ENCODE results near the gene TUBG2.
A peak's percentile ranks its signal among the peaks of the same experiment; 100 is the strongest.

TUBG2 gene

DNA sequence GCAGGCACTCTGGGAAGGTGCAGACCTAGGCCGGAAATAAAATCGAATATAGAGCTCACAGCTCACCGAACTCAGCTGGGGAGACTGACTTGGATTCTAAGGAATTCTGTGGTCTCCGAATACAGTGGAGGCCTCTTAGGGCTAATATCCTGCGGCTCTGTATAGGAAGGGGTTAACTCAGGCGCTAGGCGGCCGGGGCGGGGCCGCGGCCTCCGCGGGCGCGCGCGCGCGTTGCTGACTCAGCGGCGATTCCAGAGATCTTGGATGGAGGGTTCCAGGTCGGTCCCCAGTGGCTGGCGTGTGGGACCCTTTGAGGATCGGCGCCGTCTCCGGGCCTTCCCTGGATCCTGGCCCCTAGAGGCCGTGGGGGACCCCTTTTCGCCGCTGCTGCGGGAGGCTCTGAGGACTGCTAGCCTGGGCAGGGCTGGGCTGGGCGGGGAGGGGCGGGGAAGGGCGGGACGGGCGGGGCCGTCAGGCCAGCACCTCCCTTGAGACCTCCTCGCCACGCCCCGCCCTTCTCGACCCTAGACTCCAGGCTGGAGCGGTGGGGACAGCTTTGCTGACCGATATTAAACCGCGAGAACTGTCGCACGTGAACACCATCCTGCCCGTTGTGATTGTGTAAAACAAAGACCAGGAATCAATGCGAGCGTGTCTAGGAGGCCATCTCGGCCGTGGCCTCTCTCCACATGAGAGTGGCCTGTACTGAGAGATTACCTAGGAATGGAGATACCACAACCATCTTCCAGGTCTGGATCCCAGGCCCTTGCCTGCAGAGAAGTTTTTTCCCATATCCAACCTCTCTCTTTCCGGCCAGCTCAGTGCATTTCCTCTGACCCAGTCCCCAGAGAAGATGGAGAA lies 19.1 kb downstream of the TUBG2 start:
- DNase-seq = peak; percentile 95

DNA sequence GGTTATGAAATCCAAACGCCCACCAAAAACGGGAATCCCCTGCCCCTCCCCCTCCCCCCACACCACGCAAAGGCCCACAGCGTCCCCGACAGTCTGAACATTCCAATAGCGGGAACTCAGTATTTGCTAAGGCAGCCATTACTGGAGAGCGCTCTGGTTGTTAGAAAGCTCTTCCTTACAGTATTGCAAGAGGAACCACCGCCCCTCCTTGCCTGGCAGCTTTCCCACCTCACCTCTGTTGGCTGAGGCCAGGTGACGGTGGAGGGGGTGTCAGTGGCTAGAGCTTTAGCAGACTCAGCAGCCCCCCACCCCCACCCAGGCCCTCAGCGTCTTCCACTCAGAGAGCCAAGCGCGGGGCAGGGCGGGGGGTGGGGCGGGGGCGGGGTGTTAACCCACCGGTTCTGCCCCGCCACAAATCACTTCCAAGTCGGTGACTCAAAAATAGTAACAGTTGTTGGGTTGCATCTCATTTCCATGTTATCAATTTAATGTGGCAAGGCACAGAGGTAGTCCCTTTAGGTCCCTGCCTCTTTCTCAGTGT lies 19.9 kb downstream of the TUBG2 start:
- peak; percentile 69 for DNase-seq

DNA sequence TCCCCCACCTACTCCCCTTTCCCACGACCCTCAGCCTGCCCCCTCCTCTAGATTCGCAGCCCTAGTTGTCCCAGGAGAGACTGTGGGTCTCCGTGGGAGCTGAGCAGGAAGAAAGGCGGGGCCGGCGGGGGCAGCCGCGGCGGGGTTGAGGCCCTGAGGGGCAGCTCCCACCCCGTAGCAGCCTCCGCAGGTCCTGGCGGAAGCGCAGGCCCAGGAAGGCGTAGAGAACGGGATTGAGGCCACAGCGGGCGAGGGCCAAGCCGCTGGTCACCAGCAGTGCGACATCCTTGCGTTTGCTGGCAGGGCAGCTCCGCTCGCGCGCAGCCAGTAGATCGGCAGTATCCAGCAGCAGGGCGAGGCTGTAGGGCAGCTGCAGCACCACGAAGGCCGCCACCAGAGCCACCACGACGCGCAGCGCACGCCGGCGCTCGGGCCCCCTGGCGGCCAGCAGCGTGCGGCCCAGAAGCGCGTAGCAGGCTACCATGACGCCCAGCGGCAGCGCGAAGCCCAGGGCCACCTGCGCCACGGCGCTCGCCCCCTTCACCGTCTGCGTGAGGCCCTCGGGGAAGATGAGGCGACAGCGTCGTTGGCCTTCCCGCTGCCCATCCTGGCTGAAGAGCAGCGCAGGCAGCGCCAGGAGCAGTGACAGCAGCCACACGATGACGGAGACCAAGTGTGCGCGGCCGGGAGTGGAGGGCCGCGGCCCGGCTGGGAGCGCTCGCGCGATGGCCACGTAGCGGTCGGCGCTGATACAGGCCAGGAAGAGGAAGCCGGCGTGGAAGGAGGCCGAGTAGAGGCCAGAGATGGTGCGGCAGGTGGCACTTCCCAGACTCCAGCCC lies 20.6 kb downstream of the TUBG2 start:
- peak; percentile 82 for DNase-seq

DNA sequence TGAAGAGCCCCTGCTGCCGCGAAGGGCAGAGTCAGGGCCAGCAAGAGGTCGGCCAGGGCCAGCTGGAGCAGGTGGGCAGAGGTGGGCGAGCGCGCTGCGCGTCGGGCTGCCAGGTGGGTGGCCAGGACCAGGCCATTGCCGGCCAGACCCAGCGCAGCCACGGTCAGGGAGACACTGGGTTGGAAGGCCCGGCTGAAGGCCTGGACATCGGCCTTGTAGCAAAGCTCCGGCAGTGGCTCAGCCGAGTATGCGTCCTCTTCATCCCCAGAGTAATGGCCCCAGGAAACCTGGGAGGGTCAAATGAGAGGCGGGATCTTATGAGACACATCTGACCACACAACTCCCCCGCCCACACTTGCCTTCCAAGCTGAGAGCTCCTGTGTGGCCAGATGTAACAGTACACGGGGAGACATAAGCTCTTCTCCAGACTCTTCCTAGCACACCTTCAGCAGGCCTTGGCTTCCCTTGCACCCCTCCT lies 21.3 kb downstream of the TUBG2 start:
- DNase-seq = peak; percentile 75

DNA sequence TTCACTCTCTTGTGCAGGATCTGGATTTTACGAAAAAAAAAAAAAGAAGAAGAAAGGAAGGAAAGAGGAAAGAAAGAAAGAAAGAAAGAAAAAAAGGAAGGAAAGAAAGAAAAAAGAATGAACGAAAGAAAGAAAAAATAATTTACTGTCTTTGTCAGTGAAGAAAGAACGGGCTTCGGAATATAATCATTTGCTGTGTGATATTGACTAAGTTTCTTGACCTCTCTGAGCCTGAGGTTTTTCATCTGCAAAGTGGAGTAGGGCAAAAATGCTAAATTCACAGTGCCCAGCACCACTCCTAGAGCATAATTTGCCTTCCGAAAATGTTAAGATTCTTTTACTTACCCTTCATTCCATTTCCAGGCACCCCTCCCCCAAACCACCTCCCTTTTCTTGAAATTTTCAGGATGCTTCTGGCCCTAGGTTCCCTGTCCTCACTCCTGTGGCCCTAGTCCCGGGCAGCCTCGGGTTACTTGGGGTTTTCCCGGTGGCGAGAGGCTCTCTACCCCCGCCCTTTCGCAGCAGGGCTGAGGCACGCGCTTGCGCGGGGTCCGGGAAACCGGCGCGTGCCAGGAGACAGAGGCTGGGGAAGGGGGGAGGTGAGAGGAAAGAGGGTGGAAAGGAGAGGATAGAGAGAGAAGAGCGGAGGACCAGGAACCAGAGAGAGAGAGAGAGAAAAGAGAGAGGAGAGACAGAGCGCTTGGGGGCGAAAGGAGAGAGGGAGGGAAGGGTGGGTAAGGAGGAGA lies 23.1 kb downstream of the TUBG2 start, which contains the start of gene CNTNAP1:
TSS of gene CNTNAP1 (plus strand) at position 556 of the 746 bp plus-strand sequence. CDS start 299 bp downstream, outside the sequence.
- peak; percentile 58 for DNase-seq

DNA sequence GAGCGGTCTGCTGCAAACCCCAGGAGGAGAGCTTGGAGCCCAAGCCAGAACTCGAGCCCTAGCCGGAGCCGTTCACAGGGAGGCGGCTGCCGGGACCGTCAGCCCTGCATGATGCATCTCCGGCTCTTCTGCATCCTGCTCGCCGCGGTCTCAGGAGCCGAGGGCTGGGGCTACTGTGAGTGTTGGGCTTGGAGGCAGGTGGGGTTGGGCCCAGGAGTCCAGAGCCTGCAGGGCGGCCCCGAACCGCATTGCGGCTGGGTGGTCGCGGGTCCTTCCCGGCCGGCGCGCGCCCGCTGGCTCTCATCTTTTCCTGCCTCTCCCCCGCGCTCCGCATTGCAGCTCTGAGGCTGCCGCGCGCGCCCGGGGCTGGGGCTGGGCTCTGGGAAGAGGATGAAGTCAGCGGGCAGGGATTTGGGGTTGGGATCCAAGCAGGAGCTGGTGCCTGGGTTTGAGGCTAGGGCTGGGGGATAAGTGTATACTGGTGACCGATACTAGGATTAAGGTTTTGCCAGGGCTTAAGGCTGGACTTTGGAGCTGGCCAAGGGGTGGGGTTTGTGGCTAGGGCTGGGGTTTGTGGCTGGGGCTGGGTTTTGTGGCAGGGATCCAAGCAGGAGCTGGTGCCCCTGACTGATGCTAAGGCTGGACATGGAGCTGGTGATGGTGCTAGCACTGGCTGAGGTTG lies 23.8 kb downstream of the TUBG2 start:
- peak; percentile 58 for DNase-seq

DNA sequence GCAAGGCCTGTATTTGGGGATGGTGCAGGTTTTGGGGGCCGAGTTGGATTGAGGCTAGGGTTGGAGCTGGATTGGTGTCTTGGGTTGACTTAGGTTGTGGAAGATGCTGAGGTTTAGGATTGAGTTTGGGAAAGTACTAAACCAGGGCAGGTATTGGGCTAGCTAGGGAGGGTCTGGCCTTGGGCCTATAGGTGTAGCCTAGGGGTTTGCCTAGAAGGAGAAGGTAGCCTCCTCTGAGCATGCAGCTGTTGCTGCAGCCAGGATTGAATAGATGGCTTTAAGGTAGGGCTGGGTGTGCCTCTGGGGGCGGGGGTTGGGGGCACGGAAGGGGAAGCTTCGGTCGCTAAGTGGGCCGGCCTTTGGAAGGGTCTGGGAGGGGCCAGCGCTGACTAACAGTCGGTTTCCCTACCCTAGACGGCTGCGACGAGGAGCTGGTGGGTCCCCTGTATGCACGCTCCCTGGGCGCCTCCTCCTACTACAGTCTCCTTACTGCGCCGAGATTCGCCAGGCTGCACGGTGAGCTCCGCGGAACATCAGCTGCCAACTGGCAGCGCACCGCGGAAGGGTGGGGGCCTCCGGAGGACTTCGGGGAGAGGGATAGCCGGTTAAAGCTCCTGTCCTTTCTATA lies 24.4 kb downstream of the TUBG2 start:
- no peak for DNase-seq

DNA sequence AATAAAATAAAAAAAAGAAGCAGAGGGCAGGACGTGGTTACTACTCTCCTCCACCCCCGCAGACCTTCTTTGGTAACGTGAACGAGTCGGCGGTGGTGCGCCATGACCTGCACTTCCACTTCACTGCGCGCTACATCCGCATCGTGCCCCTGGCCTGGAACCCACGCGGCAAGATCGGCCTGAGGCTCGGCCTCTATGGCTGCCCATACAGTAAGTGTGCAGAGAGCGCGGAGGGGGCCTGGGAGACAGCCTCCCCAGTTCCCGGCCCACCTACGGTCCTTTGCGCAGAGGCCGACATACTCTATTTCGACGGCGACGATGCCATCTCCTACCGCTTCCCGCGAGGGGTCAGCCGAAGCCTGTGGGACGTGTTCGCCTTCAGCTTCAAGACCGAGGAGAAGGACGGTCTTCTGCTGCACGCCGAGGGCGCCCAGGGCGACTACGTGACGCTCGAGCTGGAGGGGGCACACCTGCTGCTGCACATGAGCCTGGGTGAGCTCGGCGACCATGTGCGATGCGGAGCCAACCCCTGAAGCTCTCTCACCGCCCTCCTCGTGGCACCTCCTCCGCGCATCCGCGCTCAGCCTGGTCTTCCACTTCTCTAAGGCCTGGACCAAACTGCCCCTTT lies 26.0 kb downstream of the TUBG2 start:
- no peak for DNase-seq

DNA sequence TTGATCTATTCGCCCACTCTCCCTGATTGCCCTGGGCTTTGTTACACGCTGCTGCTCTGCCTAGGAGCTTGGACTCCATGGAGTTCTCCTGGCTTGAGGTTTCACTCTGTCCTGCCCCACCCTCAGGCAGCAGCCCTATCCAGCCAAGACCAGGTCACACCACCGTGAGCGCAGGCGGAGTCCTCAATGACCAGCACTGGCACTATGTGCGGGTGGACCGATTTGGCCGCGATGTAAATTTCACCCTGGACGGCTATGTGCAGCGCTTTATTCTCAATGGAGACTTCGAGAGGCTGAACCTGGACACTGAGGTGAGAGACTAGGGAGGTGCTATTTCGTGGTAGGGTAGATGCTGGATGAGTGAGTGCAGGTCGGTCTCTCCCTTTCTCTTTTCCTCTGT lies 26.7 kb downstream of the TUBG2 start:
- DNase-seq = no peak

DNA sequence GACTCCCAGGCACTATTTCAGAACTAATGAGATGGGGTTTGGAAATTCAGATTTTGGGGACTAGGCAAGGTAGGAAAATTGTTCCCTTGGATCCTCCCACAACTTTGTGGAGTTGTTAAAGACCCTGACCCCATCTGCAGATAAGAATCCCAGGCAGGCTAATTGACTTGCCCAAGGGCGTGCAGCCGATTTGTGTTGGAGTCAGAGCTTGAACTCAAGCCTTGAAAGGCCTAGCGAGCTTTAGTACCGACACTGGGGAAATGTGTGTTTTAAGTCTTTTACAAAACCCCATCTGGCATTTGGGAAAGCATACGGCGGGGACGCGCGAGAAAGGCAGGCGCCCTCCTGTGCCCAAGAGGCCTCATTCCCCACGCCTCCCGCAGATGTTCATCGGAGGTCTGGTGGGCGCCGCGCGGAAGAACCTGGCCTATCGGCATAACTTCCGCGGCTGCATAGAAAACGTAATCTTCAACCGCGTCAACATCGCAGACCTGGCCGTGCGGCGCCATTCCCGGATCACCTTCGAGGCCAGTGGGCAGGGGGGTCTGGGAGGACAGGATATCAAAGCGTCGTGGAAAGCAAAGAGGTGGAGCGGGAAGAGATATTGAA lies 27.5 kb downstream of the TUBG2 start:
- no peak for DNase-seq

DNA sequence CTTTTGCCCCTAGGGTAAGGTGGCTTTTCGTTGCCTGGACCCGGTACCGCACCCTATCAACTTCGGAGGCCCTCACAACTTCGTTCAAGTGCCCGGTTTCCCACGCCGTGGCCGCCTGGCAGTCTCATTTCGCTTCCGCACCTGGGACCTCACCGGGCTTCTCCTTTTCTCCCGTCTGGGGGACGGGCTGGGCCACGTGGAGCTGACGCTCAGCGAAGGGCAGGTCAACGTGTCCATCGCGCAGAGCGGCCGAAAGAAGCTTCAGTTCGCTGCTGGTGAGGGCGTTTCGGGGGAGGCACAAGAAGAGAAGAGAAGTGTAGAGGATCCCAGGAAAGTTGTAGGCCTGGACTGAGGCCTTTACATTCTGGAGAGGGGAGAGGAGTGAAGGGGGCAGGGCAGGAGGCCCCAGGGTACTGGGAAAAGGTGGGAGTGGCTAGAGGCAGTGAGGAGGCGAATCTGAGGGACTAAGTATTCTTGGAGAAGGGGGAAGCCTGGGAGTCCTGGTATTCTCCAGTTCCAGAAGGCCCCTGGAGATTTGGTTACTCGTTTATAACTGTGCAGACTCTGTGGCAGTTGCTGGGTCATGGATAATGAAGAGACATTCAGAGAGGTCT lies 28.7 kb downstream of the TUBG2 start:
- no peak for DNase-seq

DNA sequence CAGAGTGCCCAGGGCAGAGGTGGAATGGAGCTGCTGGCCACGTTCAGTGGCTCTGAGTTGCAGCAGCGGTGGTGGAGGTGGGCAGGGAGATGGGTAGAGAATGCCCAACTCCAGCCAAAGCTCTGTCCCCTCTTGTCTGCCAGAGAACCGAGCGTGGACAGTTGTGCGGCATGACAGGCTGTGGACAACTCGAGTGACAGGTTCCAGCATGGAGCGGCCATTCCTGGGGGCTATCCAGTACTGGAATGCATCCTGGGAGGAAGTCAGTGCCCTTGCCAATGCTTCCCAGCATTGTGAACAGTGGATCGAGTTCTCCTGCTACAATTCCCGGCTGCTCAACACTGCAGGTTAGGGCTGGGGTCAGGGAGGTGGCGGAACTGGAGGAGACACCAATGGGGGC lies 31.5 kb downstream of the TUBG2 start:
- no peak for DNase-seq

DNA sequence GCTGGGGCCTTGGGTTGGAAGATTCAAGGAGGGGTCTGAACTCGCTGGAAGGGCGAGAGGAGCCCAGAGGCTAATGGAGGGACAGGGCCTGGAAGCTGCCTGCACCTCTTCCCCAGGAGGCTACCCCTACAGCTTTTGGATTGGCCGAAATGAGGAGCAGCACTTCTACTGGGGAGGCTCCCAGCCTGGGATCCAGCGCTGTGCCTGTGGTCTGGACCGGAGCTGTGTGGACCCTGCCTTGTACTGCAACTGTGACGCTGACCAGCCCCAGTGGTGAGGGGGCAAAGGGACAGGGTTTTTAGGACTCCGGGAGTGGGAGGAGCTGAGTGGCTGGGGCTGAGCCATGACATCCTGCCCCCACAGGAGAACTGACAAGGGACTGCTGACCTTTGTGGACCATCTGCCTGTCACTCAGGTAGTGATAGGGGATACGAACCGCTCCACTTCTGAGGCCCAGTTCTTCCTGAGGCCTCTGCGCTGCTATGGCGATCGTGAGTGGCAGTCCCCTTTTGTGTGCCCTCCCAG lies 32.0 kb downstream of the TUBG2 start:
- no peak for DNase-seq

DNA sequence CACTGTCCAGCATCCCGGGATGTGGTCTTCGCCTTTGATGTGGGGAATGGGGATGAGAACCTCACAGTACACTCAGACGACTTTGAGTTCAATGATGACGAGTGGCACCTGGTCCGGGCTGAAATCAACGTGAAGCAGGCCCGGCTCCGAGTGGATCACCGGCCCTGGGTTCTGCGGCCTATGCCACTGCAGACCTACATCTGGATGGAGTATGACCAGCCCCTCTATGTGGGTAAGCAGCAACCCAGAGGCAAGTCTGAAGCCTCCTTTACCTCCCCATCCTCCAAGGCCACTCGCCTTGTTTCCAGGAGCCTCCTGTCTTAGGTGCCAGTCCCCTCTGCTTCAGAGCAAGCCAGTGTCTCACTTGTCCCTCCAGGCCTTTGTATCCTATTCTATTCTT lies 33.4 kb downstream of the TUBG2 start:
- DNase-seq = no peak

DNA sequence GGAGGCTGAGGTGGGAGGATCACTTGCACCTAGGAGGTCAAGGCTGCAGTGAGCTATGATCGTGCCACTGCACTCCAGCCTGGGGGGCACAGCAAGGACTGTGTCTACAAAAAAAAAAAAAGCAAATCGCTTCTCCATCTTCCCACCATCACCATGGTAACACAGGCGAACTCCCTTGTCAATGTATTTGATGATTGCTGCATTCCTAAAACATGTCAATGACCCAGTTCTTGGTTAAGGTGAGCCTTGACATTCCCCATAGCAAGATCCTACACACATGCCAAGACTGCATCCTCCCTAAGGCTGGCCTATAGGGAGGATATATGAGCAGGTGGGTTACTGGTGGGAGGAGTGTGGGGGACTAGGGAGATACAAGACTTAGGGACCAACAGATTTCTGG lies 35.4 kb downstream of the TUBG2 start:
- DNase-seq = no peak

DNA sequence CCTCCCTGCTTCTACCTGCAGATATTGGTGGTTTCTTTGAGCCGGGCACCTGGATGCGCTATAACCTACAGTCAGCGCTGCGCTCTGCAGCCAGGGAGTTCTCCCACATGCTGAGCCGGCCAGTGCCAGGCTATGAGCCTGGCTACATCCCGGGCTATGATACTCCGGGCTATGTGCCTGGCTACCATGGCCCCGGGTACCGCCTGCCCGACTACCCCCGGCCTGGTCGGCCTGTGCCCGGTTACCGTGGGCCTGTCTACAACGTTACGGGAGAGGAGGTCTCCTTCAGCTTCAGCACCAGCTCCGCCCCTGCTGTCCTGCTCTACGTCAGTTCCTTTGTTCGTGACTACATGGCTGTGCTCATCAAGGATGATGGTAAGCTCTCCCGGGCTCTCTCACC lies 36.4 kb downstream of the TUBG2 start:
- no peak for DNase-seq

DNA sequence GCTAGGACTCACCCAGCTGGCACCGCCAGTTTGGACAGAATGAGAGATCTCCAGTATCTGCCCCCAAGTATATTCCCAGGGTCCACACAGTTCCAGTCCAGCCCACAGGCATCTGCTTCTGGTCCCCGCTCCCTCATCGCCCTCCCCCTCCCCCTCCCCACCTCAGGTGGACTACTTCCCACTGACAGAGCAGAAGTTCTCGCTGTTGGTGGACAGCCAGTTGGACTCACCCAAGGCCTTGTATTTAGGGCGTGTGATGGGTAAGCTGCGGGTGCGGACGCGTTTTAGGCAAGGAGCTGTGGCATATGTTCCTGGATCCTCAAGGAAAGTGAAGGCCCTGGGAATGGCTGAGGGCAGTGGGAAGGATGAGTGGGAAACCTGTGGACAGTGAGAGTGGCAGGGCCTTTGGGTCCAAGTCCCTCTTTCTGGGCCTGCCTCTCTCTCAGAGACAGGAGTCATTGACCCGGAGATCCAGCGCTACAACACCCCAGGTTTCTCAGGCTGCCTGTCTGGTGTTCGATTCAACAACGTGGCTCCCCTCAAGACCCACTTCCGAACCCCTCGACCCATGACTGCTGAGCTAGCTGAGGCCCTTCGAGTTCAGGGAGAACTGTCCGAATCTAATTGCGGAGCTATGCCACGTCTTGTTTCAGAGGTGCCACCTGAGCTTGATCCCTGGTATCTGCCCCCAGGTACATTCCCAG lies 38.2 kb downstream of the TUBG2 start:
- no peak for DNase-seq

DNA sequence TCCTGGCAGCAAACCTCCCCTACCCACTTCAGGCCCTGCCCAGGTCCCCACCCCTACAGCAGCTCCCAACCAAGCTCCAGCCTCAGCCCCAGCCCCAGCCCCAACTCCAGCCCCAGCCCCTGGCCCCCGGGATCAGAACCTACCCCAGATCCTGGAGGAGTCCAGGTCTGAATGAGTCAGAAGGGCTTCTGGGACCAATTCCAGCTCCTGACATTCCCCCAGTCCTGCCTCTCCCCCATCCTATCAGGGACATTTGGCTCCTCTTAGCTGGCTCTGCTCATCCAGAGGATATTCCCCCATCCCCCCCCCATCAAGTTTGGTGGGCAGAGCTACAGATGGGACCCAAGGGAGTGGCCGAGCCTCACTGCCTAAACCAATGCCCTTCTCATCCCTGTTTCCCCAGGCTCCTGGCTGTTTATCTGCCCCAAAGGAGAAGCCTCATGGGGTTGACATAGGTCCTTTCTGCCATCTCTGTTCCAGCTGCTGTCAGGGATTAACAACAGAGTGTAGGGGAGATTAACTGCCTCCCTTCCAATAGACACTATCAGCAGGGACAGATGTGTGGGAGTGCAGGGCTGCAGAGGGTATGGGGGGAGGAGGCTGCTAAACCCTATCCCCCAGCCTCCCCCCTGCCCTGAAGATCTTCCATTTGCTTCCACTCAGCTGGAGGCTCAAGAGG lies 39.8 kb downstream of the TUBG2 start:
- DNase-seq = no peak

DNA sequence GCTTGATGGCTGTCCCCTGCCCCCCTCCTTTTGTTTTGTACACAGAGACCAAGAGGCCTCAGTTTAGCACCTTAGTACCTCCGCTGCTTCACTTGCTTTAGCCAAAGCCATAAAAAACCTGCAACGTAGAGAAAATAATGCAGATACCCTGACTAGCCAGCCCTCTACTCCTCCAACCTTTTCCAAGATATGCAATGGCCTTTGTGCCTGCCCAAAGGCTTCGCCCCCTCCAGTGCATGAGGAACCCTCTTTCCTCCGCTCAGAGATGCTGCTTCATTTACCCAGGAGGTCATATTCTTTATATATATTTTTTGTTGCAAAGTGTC lies 40.3 kb downstream of the TUBG2 start:
- no peak for DNase-seq
